ENCODE measurements around the gene C16orf46.

DNA sequence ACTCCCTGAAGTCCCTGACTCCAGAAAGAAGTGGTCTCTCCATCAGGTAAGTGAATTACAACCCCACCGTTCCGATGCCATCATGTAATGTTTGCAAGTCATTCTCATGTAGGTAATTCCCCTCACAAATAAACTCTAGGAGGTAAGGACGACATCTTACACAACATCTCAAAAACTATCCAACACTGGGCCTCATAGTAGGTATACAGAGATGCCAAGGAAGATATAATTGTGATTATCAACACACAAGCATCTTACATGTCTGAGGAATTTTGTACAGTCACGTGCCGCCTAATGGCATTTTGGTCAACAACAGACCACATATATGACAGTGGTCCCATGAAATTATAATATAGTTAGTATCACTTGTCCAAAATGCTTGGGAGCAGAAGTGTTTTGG is 11.8 kb upstream of the C16orf46 start:
- TF ChIP-seq CTCF (IDR thresholded peaks at IDR 0.05) (no peak), POLR2AphosphoS5 (IDR thresholded peaks at IDR 0.05) (no peak), EP300 (IDR thresholded peaks at IDR 0.05; ENCODE audit: low read depth) (no peak), POLR2A (IDR thresholded peaks at IDR 0.05) (no peak)

Measured in transverse colon (tissue), 4 donors.